GM21447 (cell line): Measurements from ENCODE around the gene NRXN2.

ENCODE experiments used
- ATAC-seq: cut with Tn5 transposase; IDR thresholded peaks from one replicate; pipeline ENCODE4 v1.9.1; 2021; ENCODE audit not compliant: unreplicated experiment

NRXN2 gene

DNA sequence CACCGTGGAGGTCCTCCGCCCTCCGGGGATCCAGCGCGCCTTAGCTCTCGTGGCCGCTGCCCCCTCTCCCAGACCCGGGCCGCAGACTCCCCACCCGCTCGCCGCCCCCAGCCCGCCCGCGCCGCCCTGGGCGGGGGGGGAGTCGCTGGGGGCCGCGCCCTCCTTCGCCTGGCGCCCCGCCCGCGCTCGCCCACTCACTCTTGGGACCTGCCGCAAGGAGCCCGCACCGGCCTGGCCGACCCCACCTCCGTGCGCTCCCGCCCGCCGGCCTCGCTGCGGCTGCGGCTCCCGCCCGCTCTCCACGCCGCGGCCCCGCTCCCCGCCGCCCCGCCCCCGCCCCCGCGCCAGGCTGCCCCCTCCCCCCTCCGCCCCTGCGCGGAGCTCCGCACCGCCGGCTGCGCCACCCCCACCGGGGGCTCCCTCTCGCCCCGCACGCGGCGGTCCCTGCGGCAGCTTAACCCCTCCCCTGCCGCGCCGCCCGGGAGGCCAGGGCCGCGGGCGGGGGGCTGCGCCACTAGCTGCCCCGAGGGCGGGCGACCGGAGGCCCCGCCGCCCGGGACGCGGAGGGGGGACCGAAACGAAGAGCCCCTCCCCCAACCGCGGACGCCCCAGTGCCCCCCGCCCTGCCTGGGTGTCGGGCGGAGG, 21.7 kb upstream of the NRXN2 start:
- ATAC-seq = no peak

GRCh38 chr11:64743591-64744543, 20.9 kb upstream of the NRXN2 start, which contains the start of gene RASGRP2:
TSS of gene RASGRP2 (minus strand) at chr11:64744142. CDS start at chr11:64742866, 1,276 bp downstream.
- ATAC-seq = peak; percentile 32

DNA sequence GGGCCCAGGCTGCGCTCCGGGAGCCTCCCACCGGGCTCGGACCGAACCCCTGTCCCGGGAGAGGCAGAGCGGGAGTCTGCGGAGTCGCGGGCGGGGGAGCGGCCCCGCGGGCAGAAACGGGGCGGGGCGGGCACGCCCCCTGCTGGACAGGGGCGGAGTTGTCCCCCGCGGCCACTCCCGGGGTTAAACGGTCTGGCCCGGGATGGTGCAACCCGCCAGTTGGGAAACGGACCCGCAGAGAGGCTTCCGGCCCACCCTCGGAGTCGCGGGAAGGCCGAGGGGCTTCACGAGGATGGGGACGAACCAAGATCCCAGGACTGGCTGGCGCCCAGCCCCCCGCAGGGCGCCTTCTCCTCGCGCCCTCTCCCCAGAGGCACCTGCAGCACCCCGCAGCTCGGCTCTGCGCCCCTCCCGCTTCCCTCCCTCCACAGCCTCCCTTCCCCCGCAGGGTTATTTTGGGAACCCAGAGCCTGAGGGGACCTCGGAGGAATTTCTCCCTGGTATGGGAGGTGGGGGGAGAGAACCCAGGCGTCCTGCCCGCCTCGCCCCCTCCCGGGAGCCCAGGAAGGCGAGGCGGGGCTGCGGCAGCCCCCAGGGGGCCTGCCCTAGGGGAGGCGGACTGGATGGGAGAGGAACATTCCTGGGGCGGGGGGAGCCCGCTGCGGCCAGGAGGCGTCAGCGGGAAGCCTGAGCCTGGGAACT, 20.0 kb upstream of the NRXN2 start:
- ATAC-seq = no peak

DNA sequence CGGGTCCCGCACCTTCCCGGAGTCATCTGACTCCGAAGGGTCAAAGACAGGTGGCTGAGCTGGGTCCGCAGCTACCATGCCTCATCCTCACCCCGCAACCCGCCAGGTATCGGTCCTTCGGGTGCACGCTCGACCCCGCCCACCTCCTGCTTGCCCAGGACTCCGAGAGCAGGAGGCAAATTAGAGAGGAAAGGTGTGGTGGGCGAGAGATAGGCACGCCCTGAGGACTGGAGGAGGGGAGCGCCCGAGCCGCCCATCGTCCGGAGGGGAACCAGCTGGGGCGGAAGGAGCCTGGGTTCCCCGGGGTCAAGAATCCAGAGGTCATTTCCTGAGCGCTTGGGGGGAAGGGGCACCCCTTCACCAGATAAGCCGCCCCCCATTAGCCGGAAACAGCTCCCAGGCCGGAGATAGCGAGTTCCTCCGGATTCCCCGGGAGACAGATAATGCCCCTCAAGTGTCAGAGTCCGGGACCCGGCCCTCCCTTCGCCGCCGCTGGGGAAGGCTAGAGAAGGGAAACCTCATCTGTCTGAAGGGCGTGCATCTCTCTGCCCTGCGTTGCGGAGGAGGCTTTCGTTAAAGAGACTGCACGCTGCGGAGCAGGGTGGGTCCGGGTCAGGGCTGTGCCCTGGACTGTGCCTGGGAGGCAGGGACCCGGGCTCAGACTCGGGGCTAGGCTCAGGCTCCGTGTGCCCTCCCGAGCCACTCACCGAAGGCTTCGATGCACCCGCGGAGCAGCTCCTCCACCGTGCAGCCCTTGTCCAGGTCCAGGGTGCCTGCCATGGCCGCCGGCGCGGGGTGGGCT, 19.3 kb upstream of the NRXN2 start:
- ATAC-seq = no peak

DNA sequence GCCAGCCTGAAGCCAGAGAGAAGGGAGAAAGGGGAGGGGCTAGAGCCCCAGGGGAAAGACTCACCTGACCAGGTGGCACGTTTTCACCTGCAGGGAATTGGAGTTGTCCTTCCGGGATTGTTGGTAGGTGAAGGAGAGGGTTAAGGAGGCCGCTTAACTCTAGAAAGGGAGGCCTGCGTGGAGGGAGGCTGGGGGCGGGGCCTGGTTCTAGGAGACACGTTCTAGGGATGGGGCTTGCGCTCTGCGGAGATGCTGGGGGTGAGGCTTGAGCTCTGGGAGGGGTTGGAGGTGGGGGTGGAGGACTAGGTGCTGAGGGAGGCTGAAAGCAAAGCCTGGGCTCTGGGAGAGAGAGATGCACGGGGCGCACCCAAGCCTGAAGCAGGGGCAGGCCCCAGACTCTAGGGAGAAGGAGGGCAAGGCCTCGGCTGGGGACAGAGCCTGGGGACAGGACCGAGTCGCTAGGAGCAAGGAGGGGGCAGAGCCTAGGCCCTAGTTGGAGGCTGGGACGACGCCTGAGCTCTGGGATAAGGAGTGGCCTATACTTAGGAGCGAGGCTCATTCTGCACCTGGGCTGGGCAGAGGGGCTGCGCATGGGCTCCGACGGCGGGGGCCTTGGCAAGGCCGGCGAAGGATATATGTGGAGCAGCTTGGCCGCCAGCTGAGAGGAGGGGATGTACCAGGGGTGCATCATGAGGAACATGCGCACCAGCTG, 18.5 kb upstream of the NRXN2 start:
- ATAC-seq = no peak

GRCh38 chr11:64739871-64740270, 16.9 kb upstream of the NRXN2 start:
- no peak for ATAC-seq

- no peak for ATAC-seq
Measured at GRCh38 chr11:64736654-64737053, 13.7 kb upstream of the NRXN2 start.

DNA sequence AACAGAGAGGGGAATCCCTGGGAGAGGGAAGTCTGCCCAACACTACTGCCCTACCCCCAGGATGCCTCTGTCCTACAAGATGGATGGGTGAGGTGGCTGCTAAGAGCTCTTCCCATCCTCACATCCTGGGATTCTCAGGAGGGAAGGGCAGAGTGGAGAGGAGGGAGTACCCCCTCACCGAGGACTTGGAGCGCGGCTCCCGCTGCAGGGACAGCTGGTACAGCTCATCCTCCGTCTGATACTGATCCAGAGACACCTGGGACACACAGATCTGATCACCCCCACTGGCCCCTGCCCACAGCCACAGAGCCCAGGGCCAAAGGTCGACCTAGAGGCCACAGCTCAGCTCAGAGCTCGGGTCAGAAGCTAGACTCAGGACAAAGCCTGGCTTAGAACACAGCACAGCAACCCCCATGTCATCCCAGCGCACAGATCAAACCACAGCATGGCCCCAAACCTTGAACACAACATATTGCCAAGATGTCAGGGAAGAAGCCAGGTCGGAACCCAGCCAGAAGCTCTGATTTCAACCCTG, 12.8 kb upstream of the NRXN2 start:
- no peak for ATAC-seq

- ATAC-seq = no peak
Measured at GRCh38 chr11:64734811-64735724, 12.1 kb upstream of the NRXN2 start.

DNA sequence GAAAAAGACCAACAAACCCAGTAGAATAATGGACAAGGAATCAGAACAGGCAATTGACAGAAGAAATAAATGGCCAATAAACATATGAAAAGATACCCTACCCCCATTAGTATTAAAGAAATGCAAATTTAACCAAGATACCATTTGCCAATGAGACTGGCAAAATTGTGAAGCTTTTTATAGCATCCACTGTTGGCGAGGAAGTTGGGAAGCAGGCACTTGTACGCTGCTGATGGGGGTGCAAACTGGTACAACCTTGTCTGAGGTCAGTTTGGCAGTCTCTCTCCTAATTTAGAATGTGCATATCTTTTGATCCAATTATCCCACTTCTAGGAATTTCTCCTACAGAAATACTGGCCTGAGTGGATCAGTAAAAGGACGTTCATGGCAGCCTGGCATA, 8.6 kb upstream of the NRXN2 start:
- ATAC-seq = no peak

- no peak for ATAC-seq
Measured at GRCh38 chr11:64729851-64730382, 6.9 kb upstream of the NRXN2 start.

DNA sequence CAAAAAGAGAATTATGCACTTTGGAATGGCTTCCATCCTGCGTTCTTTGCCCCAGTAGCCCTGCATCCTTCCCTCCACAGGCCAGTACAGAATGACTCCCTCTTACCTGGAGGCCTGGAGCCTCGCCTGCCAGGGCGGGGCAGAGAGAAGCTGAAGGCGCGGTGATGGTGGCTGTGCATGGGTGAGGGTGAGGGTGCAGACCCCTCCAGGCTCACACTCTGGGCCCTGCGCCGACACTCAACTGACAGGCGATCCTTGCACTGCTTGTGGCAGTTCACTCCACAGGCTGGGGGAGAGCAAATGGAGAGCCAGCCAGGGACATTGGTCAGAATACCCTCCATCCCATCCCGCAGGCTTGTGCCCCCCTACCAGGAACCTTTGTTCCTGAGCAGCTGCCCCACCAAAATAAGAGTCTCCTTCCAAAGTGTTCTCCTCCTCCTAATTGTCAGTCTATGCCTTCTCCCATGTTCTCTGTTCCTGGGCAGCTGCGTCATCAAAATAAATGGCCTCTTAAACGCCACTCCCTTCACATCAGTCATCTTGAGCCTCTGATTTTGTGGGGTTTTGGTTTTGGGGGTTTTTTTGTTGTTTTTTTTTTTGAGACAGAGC, 5.9 kb upstream of the NRXN2 start:
- no peak for ATAC-seq

GRCh38 chr11:64726867-64727530, 4.0 kb upstream of the NRXN2 start:
- ATAC-seq = no peak

- no peak for ATAC-seq
Measured at GRCh38 chr11:64726211-64726641, 3.2 kb upstream of the NRXN2 start.

- ATAC-seq = no peak
Measured at GRCh38 chr11:64724863-64725532, 2.0 kb upstream of the NRXN2 start.

GRCh38 chr11:64723907-64724862, 1.2 kb upstream of the NRXN2 start:
- no peak for ATAC-seq
